ENCODE results near the gene ZAR1L. TPM values are rescaled to one million over a fixed set of nuclear protein-coding genes. Genes with fewer than 3 reads are reported as not detected.

ZAR1L gene
- total RNA-seq, 4 donors from 2014 or later: not detected

GRCh38 chr13:32334671-32335070 is 19.5 kb upstream of the ZAR1L start:
- Histone ChIP-seq H3K4me3 (no peak overlapping the region), H3K36me3 (no peaks in the 10 kb centered on the region), H3K4me1 (no peaks in the 10 kb centered on the region), H3K27me3 (no peaks in the 10 kb centered on the region), H3K27ac (no peak overlapping the region), H3K9me3 (no peaks in the 10 kb centered on the region)
- TF ChIP-seq CTCF (IDR thresholded peaks at IDR 0.05): no peak
- TF ChIP-seq POLR2A (IDR thresholded peaks at IDR 0.05): no peak
- no peak for DNase-seq

- no peaks in the 10 kb centered on the region for H3K27me3 ChIP-seq
- no peak for DNase-seq
- TF ChIP-seq CTCF (IDR thresholded peaks at IDR 0.05) (no peak), POLR2A (IDR thresholded peaks at IDR 0.05) (no peak)
Observed at GRCh38 chr13:32330441-32330840, 15.3 kb upstream of the ZAR1L start.

GRCh38 chr13:32323912-32324311 is 8.7 kb upstream of the ZAR1L start:
- Histone ChIP-seq H3K4me3 (no peak overlapping the region), H3K36me3 (no peaks in the 10 kb centered on the region), H3K4me1 (no peaks in the 10 kb centered on the region), H3K27ac (no peak overlapping the region), H3K27me3 (no peaks in the 10 kb centered on the region), H3K9me3 (no peaks in the 10 kb centered on the region)
- no peak for DNase-seq
- no peak for TF ChIP-seq POLR2A (IDR thresholded peaks at IDR 0.05)
- TF ChIP-seq CTCF (IDR thresholded peaks at IDR 0.05): no peak

More at GRCh38 chr13:32330441-32330840, 15.3 kb upstream of the ZAR1L start:
- H3K9me3 ChIP-seq: no peaks in the 10 kb centered on the region
- H3K36me3 ChIP-seq: no peaks in the 10 kb centered on the region
- no peak overlapping the region for H3K27ac ChIP-seq
- H3K4me1 ChIP-seq: no peaks in the 10 kb centered on the region
- H3K4me3 ChIP-seq: no peak overlapping the region

GRCh38 chr13:32320528-32320927 is 5.4 kb upstream of the ZAR1L start:
- H3K27ac ChIP-seq: no peak overlapping the region
- H3K27me3 ChIP-seq: no peaks in the 10 kb centered on the region
- H3K9me3 ChIP-seq: no peaks in the 10 kb centered on the region
- no peak overlapping the region for H3K4me3 ChIP-seq
- no peak for DNase-seq
- H3K36me3 ChIP-seq: no peaks in the 10 kb centered on the region
- no peaks in the 10 kb centered on the region for H3K4me1 ChIP-seq
- TF ChIP-seq CTCF (IDR thresholded peaks at IDR 0.05) (no peak), POLR2A (IDR thresholded peaks at IDR 0.05) (no peak)

GRCh38 chr13:32317716-32318465 is 2.7 kb upstream of the ZAR1L start:
- Histone ChIP-seq H3K4me1 (peaks cover 0 to 3% (median 0%) of the 10 kb centered on the region in 4 donors), H3K27ac (no peak overlapping the region), H3K9me3 (no peaks in the 10 kb centered on the region), H3K4me3 (no peak overlapping the region), H3K27me3 (no peaks in the 10 kb centered on the region), H3K36me3 (no peaks in the 10 kb centered on the region)
- TF ChIP-seq CTCF (IDR thresholded peaks at IDR 0.05) (no peak), POLR2A (IDR thresholded peaks at IDR 0.05) (no peak)
- DNase-seq: no peak

Data from Peyer's patch (tissue), 4 donors.